HS-27A (cell line): Measurements from ENCODE around the gene CYLD.

Experiments
- DNase-seq: peaks from one replicate; pipeline ENCODE4 v3.0.0-alpha.2; 2012; ENCODE audit warnings: low read depth, missing footprints

CYLD gene

DNA sequence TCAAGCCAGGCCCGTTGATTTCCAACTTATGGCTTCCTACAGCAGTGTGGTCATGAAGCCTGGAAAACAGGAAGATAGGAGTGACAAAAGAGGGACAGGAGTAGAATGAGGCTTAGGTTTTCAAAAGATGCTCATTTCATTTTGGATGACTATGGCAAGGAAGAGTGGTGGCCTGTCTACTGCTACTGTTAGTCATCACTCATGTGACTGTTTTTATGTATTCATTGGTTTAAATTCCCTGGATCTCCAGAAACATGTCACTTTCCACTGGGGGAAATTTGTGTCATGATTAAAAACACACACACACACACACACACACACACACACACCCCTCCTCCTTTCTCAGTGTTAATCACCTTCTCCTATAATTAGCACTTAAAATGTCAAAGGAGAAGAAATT, 1.1 kb upstream of the CYLD start:
- no peak for DNase-seq

DNA sequence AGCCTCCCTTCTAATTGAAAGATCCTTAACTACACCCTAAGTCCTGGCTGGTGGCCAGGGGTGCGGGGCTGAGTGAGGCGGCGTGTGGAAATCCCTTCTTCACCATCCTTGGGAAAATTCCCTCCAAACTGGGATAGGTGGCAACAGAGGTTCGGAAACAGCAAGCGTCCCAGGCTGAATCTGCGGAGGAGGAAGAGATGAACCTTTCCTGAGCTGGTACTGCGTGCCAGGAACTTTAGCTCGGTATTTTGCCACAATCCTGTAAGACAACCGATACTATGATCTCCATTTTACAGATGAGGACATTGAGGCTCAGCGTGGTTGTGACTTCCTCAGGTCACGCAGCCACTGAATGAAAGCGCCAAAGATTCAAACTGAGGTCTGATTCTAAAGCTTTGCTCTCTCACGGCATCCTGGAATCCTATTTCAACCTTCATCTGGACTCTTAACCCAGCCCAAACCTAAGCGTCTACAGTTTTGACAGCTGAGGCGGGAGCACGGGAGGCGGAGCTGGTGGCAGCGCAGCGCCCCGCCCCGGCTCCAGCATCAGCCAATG, 583 bp upstream of the CYLD start:
- no peak for DNase-seq

GRCh38 chr16:50742576-50743200, 802 bp downstream of the CYLD start:
- DNase-seq: no peak

GRCh38 chr16:50743581-50744225, 1.8 kb downstream of the CYLD start:
- no peak for DNase-seq

GRCh38 chr16:50744881-50745280, 3.0 kb downstream of the CYLD start:
- no peak for DNase-seq

DNA sequence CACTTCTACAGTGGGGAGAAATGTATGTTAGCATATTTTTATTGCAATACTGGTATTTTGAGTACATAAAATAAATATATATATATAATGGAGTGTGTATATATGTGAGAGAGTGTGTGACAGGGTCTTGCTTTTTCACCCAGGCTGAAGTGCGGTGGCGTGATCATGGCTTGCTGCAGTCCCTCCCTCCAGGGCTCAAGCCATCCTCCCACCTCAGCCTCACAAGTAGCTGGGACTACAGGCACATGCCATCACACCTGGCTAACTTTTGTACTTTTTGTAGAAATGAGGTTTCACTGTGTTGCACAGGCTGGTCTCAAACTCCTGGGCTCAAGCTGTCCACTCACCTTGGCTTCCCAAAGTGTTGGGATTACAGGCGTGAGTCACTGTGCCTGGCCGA, 4.1 kb downstream of the CYLD start:
- no peak for DNase-seq

DNA sequence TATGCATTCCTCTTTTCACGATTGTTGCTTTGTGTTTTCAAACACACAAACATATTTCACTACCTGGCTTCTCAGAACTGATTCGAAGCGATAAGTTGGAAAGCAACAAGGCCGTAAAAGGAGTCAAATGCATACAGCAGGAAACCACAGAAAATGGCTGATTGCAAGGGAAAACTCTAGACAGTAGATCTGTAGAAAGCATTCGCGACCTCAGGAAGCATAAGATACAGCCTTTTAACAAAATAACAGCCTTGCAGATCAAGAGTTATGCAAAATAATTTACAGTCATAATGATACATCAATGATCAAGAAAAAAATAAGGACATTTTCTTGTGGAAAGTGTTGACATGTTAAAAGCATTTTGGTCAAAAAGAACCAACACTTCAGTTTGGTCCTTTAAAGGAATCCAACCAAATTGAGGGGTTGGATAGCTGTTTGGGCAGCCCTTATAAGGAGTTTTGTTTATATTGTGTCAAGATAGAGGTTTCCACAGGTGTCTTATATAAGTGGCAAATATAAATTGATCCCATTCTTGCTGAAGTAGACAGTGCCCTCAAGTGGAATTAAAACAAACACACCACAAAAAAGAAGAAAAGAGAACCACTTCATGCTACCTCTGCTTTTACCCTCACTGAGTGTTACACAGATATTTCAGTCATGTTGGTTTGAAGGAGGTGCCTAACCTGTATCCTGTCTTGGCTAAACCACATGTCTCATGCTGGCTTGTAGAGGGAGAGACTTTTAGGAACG, 5.5 kb downstream of the CYLD start:
- no peak for DNase-seq

- DNase-seq: no peak
Measured at GRCh38 chr16:50751528-50751927, 9.6 kb downstream of the CYLD start.

GRCh38 chr16:50752471-50753235, 10.8 kb downstream of the CYLD start:
- no peak for DNase-seq

- DNase-seq: no peak
Measured at GRCh38 chr16:50756473-50756872, 14.6 kb downstream of the CYLD start.

DNA sequence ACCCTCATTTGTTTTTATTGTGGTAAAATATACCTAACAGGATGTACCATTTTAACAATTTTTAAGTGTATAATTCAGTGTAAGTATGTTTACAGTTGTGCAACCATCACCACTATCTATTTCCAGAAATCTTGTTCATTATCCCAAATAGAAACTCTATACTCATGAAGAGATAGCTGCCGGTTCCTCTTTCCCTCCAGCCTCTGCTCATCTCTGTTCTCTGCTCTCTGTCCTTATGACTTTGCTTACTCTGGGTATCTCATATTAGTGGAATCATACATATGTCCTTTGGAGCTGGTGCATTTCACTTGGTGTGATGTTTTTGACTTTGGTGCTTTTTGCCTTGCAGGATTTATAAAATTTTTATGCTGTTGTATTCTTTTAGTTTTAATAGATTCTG, 19.4 kb downstream of the CYLD start:
- no peak for DNase-seq

DNA sequence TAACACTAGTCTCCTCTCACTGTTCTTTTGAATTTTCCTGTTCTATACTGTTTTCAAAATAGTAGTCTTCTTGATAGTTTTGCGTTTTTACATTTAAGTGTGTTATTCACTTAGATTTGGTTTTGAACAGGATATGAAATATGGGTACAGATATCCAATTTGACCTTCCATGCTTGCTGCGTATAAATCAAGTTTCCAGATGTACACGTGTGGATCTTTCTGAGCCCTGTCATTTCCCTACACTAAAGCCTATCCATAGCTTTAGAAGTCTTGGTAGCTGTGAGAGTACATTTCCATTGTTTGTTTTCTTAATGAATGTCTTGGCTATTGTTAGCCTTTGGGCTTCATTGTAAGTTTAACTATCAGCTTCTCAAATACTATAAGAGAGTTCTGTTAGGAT, 20.4 kb downstream of the CYLD start:
- no peak for DNase-seq

DNA sequence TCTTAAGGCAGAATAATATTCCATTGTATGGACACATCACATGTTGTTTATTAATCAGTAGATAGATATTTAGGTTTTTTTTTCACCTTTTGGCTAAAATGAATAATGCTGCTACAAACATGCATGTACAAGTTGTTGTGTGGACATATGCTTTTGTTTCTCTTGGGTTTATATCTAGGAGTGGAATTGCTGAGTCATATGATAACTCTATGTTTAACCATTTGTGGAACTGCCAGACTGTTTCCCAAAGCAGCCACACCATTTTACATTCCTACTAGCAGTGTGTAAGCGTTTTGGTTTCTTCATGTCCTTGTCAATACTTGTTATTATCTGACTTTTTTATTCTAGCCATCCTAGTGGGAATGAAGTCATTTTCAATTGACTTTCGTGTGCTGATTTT, 21.3 kb downstream of the CYLD start:
- DNase-seq: no peak

GRCh38 chr16:50765260-50765659, 23.4 kb downstream of the CYLD start:
- no peak for DNase-seq

GRCh38 chr16:50765861-50766260, 24.0 kb downstream of the CYLD start:
- no peak for DNase-seq

DNA sequence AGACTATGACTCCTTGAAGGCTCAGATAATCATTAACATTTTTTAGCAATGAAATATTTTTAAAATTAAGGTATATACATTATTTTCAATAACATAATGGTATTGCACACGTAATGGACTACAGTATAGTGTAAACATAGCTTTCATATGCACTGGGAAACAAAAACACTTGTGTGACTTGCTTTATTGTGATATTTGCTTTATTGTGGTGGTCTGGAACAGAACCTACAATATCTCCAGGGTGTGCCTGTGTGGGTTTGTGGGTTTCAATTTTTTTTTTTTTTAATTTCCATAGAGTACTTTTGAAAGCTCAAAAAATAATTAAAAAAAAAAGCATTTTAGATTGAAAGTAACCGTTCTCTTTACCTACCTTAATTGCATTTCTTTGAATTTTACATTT, 25.3 kb downstream of the CYLD start:
- DNase-seq: no peak

DNA sequence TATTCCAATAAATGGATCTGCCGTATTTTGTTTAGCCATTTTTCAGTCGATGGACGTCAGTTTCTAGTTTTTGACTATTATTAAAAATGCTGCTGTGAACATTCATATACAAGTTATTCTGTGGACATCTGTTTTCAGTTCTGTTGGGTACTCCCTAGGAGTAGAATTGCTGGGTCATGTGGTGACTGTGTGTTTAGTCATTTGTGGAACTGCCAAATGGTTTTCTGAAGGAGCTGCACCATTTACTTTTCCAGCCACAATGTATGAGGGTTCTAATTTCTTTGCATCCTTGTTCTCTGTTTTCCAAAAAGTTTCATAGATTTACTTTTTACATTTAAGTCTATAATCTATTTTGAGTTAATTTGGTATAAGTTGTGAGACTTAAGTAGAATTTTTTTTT, 29.5 kb downstream of the CYLD start:
- no peak for DNase-seq

GRCh38 chr16:50774405-50774804, 32.5 kb downstream of the CYLD start:
- no peak for DNase-seq

GRCh38 chr16:50774960-50775359, 33.1 kb downstream of the CYLD start:
- no peak for DNase-seq

- no peak for DNase-seq
Measured at GRCh38 chr16:50776037-50776436, 34.2 kb downstream of the CYLD start.

DNA sequence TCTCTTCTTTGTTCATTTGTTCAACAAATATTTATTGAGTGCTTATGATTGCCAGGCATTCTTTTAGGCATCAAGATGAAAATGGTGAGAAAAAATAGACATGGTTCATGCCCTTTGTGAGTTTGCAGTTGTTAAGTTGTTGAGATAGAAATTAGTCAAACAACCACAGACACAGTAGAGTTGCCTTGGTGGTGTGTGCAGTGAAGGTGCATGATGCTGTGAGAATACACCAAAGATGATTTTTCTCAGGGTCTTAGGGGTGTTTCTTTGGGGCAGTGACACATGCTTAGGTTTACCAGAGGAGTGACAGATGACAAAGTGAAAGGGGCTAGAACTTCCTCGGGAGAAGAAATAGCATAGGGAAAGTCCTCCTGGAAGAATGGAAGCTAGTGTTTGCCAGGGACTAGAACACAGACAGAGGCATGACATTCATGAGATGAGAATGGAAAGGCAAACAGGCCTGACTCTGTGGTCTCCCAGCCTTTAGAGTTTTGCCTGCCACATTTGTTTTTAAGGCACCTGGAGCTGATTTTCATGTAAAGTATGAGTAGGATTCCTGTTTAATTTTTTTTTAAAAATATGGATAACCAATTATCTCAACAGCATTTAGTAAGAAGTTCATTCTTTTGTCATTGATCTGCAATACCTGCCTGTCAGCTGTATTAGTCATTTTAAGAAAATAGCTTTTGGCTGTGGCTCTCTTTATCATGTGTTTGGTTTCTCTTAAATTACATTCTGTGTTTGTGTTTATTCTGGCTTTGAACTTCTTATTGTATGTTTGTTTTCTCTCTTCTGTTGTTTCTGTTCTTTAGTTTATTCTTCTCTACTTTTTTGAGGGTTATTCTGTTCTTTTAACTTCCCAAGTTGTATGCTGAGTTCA, 36.6 kb downstream of the CYLD start:
- no peak for DNase-seq
